Epidermal melanocyte (primary cell): ENCODE measurements around the gene SMURF2.
"Not testable (repeated sequence)": the region's sequence is repeated elsewhere in the genome, so short reads cannot be mapped to it uniquely, and the experiment has no call there.

Experiments used
- DNase-seq: peaks from one replicate; pipeline ENCODE4 v3.0.0; 2011; ENCODE audit warnings: low spot score; ENCODE audit not compliant: insufficient read length

The SMURF2 gene

DNA sequence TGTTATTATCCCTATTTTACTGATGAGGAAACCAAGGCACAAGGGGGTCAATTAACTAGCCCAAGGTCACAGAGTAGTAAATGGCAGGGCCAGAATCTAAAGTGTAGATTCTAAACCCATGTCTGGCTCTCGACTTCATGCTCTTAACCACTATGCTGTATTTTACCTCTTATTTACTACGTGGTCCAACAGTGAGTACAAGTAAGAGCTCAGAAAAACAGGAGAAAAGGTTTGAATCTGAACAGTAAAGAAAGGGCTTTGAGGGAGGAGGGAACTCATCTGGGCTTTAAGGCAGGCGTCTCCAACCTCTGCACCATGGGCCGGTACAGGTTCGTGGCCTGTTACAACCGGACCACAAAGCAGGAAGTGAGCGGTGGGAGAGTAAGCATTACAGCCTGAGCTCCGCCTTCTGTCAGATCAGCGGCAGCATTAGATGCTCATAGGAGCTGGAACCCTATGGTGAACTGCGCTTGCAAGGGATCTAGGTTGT, 62.9 kb downstream of the SMURF2 start:
- DNase-seq, result no peak

GRCh38 chr17:64598672-64599071, 63.4 kb downstream of the SMURF2 start:
- no peak for DNase-seq

GRCh38 chr17:64596988-64597387, 65.1 kb downstream of the SMURF2 start:
- no peak for DNase-seq

DNA sequence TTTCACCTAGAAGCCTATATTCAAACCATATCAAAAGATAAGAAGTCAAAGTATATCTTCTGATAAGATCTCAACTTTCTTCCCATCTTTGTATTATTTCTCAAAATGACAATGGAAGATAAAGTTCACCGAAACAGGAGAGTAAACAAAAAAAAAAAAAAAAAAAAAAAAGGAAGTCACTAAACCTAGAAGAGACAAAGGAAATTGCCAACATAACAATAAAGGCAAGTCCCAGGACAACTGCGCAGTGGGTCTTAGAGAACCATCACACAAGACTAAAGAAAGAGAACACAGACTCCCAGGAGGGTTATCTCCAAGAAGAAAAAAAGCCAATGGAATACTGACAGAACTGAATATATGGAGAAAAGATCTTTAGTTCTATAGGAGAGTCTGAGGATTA, 65.7 kb downstream of the SMURF2 start:
- DNase-seq, result no peak

- DNase-seq, result no peak
These were observed 70.2 kb downstream of the SMURF2 start for GRCh38 chr17:64591944-64592343.

DNA sequence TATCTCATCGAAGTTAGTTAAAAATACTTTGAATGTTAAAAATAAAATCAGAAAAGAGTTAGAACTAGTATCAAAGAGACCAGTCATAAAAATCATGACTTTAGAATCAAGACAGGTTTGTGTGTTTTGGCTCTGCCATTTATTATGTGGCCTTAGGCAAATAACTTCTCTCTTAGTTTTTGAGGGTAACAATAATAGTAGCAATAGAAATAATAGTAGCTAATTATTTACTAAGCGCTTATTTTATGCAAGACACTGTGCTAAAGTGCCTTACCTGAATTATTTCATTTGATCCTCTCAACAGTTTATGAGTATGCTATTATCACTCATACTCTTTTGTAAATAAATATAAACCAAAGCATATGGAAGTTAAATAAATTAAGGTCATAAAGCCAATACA, 77.0 kb downstream of the SMURF2 start:
- DNase-seq, result no peak

DNA sequence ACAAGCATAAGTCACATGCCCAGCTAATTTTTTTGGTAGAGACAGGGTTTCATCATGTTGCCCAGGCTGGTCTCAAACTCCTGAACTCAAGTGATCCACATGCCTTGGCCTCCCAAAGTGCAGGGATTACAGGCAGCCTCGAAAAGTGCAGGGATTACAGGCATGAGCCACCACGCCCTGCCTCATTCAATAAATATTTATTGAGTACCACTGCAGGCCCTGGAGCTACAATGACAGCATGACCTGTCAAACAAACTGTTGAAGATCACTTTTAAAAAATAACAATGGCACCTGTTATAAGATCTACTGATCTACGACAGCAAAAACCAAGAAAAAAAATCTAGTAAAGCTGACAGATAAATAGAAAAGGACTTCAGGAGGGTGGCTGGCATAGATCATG, 79.1 kb downstream of the SMURF2 start:
- no peak for DNase-seq

- DNase-seq, result no peak
These were observed 81.5 kb downstream of the SMURF2 start for GRCh38 chr17:64580384-64581315.

DNA sequence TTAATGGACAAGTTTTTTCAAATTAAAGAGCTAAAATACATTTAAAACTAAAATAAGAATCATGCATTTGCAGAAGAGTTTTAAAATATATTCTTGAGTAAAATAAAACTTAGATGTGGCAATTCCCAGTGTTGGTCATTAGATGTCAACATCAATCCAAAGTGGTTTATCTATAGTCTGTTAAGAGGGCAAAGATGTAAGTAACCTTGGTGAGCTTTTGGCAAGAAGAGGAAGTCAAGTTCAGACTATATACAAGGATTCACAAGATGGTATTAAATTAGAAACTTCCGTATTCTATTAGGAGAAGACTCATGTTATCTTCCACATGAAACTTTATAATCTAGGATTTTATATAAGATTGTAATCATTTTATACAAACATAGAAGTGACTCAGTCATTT, 82.2 kb downstream of the SMURF2 start:
- DNase-seq, result no peak

GRCh38 chr17:64577025-64577424, 85.1 kb downstream of the SMURF2 start:
- DNase-seq, result not testable (repeated sequence)

DNA sequence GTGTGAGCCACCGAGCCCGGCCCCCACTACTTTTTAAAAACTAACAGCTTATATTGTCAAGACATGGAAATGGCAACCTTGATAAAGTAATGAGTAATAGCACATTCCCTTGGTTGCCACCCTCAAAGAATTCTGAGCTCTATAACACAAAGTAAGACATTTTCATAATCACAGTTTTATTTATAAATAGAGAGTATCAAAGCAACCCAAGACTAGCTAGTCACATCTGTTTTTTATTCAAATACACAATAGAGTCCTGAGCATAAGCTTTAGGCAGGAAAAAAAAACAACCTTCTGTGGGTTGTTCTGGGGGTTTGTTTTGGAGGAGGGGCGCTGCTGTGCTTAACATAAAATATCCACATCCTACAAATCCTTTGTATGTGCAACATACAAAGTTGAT, 86.7 kb downstream of the SMURF2 start:
- no peak for DNase-seq

DNA sequence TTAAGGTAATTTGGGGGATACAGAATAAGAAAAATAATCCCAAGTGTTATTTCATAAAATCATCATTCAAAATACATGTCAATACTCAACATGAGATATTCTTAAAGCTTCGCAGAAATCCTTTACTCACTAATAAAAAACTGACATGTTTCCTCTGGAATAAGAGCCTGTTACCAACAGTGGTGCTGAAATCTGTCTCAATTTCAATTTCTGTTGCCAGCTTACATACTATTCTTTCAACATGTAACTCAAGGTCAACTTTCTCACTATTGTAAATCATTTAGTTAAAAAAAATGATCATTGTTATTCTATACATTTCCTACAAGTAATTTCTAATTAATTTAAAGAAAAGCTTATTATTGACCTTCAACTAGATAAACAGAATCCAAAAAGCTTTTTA, 87.5 kb downstream of the SMURF2 start:
- DNase-seq, result no peak

GRCh38 chr17:64573214-64573613, 88.9 kb downstream of the SMURF2 start:
- DNase-seq, result no peak

GRCh38 chr17:64572682-64573154, 89.4 kb downstream of the SMURF2 start:
- DNase-seq, result no peak

- DNase-seq, result no peak
These were observed 90.4 kb downstream of the SMURF2 start for GRCh38 chr17:64571746-64572145.

- no peak for DNase-seq
These were observed 96.5 kb downstream of the SMURF2 start for GRCh38 chr17:64565563-64565962.

- no peak for DNase-seq
These were observed 98.0 kb downstream of the SMURF2 start for GRCh38 chr17:64564098-64564497.

DNA sequence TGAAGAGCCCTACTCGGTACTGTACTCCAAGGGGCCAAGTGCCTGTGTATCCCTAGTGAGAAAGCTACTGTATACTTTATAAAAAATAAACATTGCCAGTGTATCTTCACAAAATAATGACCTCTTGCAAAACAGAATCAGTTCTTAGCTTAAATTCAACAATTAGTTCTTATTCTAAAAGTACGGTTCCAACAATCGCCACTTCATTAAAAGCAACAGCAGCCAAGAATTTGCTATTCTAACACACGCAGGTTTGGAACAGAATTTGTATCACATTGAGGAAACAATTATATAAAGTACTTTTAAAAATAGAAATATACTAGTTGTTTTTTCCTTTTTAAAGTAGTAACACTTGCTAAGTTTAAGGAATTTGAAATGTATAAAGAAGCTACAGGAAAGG, 106.8 kb downstream of the SMURF2 start:
- DNase-seq, result no peak

GRCh38 chr17:64554028-64554637, 108.0 kb downstream of the SMURF2 start:
- DNase-seq, result no peak

- DNase-seq, result no peak
These were observed 110.6 kb downstream of the SMURF2 start for GRCh38 chr17:64551461-64551860.

- no peak for DNase-seq
These were observed 114.8 kb downstream of the SMURF2 start for GRCh38 chr17:64547319-64547718.

DNA sequence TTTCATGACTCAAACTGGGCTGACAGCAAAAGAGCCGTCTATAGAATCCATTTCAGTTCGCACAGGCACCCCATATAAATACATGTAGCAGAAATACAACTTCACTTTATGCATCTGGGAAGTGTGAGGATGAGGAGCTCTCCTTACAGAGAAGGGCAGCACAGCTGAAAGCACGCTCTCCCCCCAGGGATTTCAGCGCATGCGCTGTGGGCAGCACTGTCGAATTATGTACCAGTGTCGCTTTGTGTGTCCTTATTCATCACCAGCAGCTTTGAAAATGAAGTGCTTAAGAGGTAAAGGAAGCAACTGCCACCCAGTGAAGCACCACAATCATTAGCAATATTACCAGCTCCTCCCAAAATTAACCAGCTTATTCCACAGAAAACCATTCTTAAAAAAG, 115.4 kb downstream of the SMURF2 start:
- DNase-seq, result no peak

DNA sequence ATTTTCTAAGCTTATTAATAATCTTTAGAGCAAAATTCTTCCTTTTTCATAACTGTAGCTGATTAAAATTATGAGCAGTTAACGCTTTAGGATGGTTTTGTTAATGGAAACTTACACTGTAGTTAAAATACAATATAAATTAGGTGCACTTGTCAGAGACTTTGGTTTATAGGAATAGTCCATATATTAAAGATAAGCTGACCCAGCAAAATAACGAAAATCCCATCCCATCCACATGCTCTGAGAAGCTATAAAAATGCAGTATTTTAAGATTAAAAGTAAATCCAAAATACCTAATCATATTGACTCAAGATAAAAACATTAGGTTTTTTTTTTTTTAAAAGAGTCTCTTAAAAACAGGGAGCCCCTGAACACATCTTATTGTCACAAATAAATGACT, 117.4 kb downstream of the SMURF2 start:
- no peak for DNase-seq
